HFF-Myc (cell line): ENCODE results near the gene BAG2.

ENCODE experiments used
- DNase-seq: peaks from one replicate; pipeline ENCODE4 v3.0.0-alpha.2; 2011; ENCODE audit warnings: low read depth; ENCODE audit errors: extremely low read depth
- H3K4me3 ChIP-seq: replicated peaks from 2 replicates; pipeline ENCODE4 v1.5.1; 2011; ENCODE audit warnings: low read depth, mild to moderate bottlenecking, control low read depth, low read length
- CTCF ChIP-seq: IDR thresholded peaks from 2 replicates; pipeline ENCODE4 v1.5.1; 2012; ENCODE audit warnings: mild to moderate bottlenecking, low read depth, low read length, control low read depth; ENCODE audit errors: missing control alignments

The BAG2 gene

GRCh38 chr6:57205550-57206328 lies 33.6 kb downstream of the BAG2 start:
- TF ChIP-seq CTCF, result no peak
- DNase-seq, result no peak
- no peak overlapping the region for H3K4me3 ChIP-seq

DNA sequence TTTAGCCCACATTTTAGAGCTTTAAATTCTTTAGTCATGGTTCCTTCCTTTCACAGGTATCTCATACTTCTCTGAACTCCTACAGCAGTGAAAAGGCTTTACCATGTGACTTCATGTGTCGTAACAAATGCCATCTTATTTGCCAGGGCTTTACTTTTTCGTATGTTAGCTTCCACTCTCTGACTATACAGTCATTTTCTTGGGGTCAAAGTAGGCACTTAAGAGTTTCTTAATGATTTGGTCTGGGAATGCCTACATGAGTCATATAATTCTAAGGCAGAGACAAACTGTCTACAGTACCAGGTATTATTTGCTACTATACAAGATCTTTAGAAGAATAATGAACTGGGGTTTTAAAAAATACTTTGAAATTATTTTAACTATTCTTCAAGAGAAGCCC lies 35.0 kb downstream of the BAG2 start:
- H3K4me3 ChIP-seq, result no peak overlapping the region
- TF ChIP-seq CTCF, result no peak
- no peak for DNase-seq

GRCh38 chr6:57207872-57208271 lies 35.7 kb downstream of the BAG2 start:
- no peak overlapping the region for H3K4me3 ChIP-seq
- no peak for TF ChIP-seq CTCF
- no peak for DNase-seq

GRCh38 chr6:57209030-57209429 lies 36.9 kb downstream of the BAG2 start:
- no peak overlapping the region for H3K4me3 ChIP-seq
- no peak for TF ChIP-seq CTCF
- DNase-seq, result no peak

- no peak for DNase-seq
- no peak for TF ChIP-seq CTCF
- no peak overlapping the region for H3K4me3 ChIP-seq
These were observed 37.9 kb downstream of the BAG2 start for GRCh38 chr6:57210060-57210459.

GRCh38 chr6:57215260-57215659 lies 43.1 kb downstream of the BAG2 start:
- H3K4me3 ChIP-seq, result no peak overlapping the region
- no peak for DNase-seq
- no peak for TF ChIP-seq CTCF
